Right lung (tissue), 5 donors: Measurements from ENCODE around the gene EEPD1. TPM values are rescaled to one million over a fixed set of nuclear protein-coding genes. Genes with fewer than 3 reads are reported as not detected.

Experiments used
- DNase-seq, 2 donors: peaks; one replicate each; pipeline ENCODE4 v3.0.0-alpha.2; 2013
- polyA plus RNA-seq, 5 donors: library from polyadenylated mRNA; unstranded; fragments of 120-200 nt; gene quantifications; one replicate each; pipeline versions ENCODE4 v1.2.1 to v1.2.3, GENCODE V29; 2013; ENCODE audit warnings: inconsistent platforms in 1 of 5, low replicate concordance in 1 of 5; ENCODE audit not compliant: insufficient read length in 5 of 5, insufficient read depth in 1 of 5

The EEPD1 gene
- polyA plus RNA-seq, 5 donors: 13.8 to 19.5 (median 18.0) TPM

- DNase-seq: no peak
These were observed 1.5 kb downstream of the EEPD1 start for GRCh38 chr7:36154255-36155212.

GRCh38 chr7:36155811-36156361 lies 2.8 kb downstream of the EEPD1 start:
- DNase-seq: peak in 1 of 2 donors; percentile 47

GRCh38 chr7:36157527-36158320 lies 4.7 kb downstream of the EEPD1 start:
- DNase-seq: no peak

- DNase-seq: no peak
These were observed 5.2 kb downstream of the EEPD1 start for GRCh38 chr7:36158321-36158605.

GRCh38 chr7:36159618-36160017 lies 6.6 kb downstream of the EEPD1 start:
- no peak for DNase-seq

GRCh38 chr7:36160313-36160712 lies 7.3 kb downstream of the EEPD1 start:
- no peak for DNase-seq

GRCh38 chr7:36161996-36162395 lies 8.9 kb downstream of the EEPD1 start:
- DNase-seq: no peak

- no peak for DNase-seq
These were observed 12.0 kb downstream of the EEPD1 start for GRCh38 chr7:36165059-36165458.

GRCh38 chr7:36165802-36166201 lies 12.7 kb downstream of the EEPD1 start:
- no peak for DNase-seq

GRCh38 chr7:36167403-36168050 lies 14.5 kb downstream of the EEPD1 start:
- no peak for DNase-seq

GRCh38 chr7:36171503-36171902 lies 18.4 kb downstream of the EEPD1 start:
- DNase-seq: no peak

- DNase-seq: no peak
These were observed 22.8 kb downstream of the EEPD1 start for GRCh38 chr7:36175886-36176285.

GRCh38 chr7:36176697-36177096 lies 23.6 kb downstream of the EEPD1 start:
- DNase-seq: no peak

- DNase-seq: no peak
These were observed 27.1 kb downstream of the EEPD1 start for GRCh38 chr7:36180121-36180520.

GRCh38 chr7:36181668-36182067 lies 28.6 kb downstream of the EEPD1 start:
- DNase-seq: no peak

GRCh38 chr7:36182854-36183604 lies 30.0 kb downstream of the EEPD1 start:
- DNase-seq: no peak

- DNase-seq: no peak
These were observed 32.0 kb downstream of the EEPD1 start for GRCh38 chr7:36185092-36185491.

- no peak for DNase-seq
These were observed 32.7 kb downstream of the EEPD1 start for GRCh38 chr7:36185756-36186155.

GRCh38 chr7:36186359-36187121 lies 33.5 kb downstream of the EEPD1 start:
- DNase-seq: no peak

GRCh38 chr7:36188266-36188665 lies 35.2 kb downstream of the EEPD1 start:
- no peak for DNase-seq

GRCh38 chr7:36188906-36189305 lies 35.9 kb downstream of the EEPD1 start:
- DNase-seq: no peak
